Measurements from ENCODE around the gene GRB10. TPM values are rescaled to one million over a fixed set of nuclear protein-coding genes. Genes with fewer than 3 reads are reported as not detected.

The GRB10 gene
- total and polyA plus RNA-seq, 5 donors from 2014 or later, result 0.25 to 2.3 TPM; not detected in 3

DNA sequence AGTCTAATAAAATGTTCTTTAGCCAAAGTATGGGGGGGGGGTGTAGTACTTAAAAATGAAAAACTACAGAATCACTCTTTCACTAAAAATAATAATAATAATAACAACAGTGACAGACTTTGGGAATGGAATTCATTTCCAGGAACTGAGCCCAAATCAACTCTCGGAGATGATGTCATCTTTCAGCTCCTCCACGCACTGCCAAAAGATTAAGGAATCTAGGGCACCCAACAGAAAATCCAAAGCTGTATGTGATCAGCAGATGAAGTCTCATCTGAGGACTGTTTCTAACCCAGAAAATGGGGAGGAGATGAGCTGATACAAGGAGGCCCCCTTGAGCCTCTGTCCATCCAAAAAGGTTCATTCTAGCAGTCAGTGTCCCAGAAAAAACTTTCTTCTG, 54.5 kb downstream of the GRB10 start:
- H3K36me3 Mint-ChIP-seq, result no peaks in the 10 kb centered on the region
- DNase-seq (no peak), ATAC-seq (ENCODE audit: low read depth in 2 of 2) (no peak)
- no peak overlapping the region for H3K4me3 Mint-ChIP-seq
- Histone ChIP-seq H3K4me1 (ENCODE audit: control insufficient read depth, insufficient read depth, low read length, poor library complexity, severe bottlenecking) (no peaks in the 10 kb centered on the region), H3K36me3 (ENCODE audit: control insufficient read depth, insufficient read depth, low read length) (no peaks in the 10 kb centered on the region), H3K9me3 (ENCODE audit: control insufficient read depth in 2 of 2, low read length in 2 of 2) (no peaks in the 10 kb centered on the region), H3K4me3 (ENCODE audit: low read depth, low read length) (no peak overlapping the region), H3K27me3 (ENCODE audit: control insufficient read depth, insufficient read depth, low read length) (peaks cover 11% of the 10 kb centered on the region), H3K27ac (ENCODE audit: insufficient read depth, low read length, poor library complexity, severe bottlenecking) (no peak overlapping the region)
- no peaks in the 10 kb centered on the region for H3K9me3 Mint-ChIP-seq
- no peak overlapping the region for H3K27ac Mint-ChIP-seq
- H3K4me1 Mint-ChIP-seq, result peaks cover 0 to 6% (median 0%) of the 10 kb centered on the region in 4 donors
- H3K27me3 Mint-ChIP-seq, result peaks cover 22% of the 10 kb centered on the region

DNA sequence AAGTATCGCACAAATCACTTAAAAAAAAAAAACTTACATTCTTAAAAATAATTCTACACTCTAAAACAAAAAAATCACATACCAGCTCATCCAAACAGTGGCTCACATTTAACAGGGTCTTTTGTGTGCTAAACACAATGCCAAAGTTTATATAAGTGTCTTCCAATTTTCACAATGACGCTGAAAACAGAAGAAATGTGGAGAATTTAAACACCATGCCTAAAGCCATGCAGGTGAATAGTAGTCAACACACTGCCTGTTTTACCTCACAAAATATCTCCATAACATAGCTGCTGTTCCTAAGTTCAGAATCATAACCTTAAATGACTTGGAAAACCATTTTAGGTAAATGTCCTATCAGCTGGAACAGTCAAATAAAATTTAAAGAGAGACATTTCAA, 55.0 kb downstream of the GRB10 start:
- H3K27ac Mint-ChIP-seq, result no peak overlapping the region
- Histone ChIP-seq H3K27me3 (ENCODE audit: control insufficient read depth, insufficient read depth, low read length) (peaks cover 11% of the 10 kb centered on the region), H3K4me3 (ENCODE audit: low read depth, low read length) (no peak overlapping the region), H3K4me1 (ENCODE audit: control insufficient read depth, insufficient read depth, low read length, poor library complexity, severe bottlenecking) (no peaks in the 10 kb centered on the region), H3K27ac (ENCODE audit: insufficient read depth, low read length, poor library complexity, severe bottlenecking) (no peak overlapping the region), H3K9me3 (ENCODE audit: control insufficient read depth in 2 of 2, low read length in 2 of 2) (no peaks in the 10 kb centered on the region), H3K36me3 (ENCODE audit: control insufficient read depth, insufficient read depth, low read length) (no peaks in the 10 kb centered on the region)
- H3K9me3 Mint-ChIP-seq, result no peaks in the 10 kb centered on the region
- DNase-seq (no peak), ATAC-seq (ENCODE audit: low read depth in 2 of 2) (no peak)
- H3K4me3 Mint-ChIP-seq, result no peak overlapping the region
- no peaks in the 10 kb centered on the region for H3K36me3 Mint-ChIP-seq
- H3K27me3 Mint-ChIP-seq, result peaks cover 24% of the 10 kb centered on the region
- H3K4me1 Mint-ChIP-seq, result peaks cover 0 to 6% (median 0%) of the 10 kb centered on the region in 4 donors

DNA sequence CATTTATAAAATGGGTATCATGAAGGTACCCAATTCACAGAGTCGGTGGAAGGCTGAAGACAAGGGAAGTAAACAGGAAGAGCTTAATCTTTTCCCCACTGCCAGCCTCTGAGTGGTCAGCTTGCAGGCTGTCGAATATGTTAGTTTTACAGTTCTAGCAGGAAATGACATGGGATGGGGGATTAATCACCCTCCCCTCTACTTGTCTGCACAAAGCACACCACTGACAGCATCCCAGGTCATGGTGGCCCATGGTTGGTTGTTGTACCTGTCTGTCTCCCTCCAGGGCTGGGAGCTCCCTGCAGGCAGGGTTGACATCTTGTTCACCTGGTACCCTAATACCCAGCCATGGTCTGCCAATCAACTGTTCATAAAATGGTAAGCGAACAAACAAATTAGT, 55.6 kb downstream of the GRB10 start:
- ATAC-seq (ENCODE audit: low read depth in 2 of 2) (no peak), DNase-seq (no peak)
- Mint-ChIP-seq H3K9me3 (no peaks in the 10 kb centered on the region), H3K4me3 (no peak overlapping the region), H3K27me3 (peaks cover 19% of the 10 kb centered on the region), H3K27ac (no peak overlapping the region), H3K4me1 (peaks cover 0 to 6% (median 0%) of the 10 kb centered on the region in 4 donors), H3K36me3 (no peaks in the 10 kb centered on the region)
- H3K36me3 ChIP-seq (ENCODE audit: control insufficient read depth, insufficient read depth, low read length), result no peaks in the 10 kb centered on the region
- H3K9me3 ChIP-seq (ENCODE audit: control insufficient read depth in 2 of 2, low read length in 2 of 2), result no peaks in the 10 kb centered on the region
- H3K27ac ChIP-seq (ENCODE audit: insufficient read depth, low read length, poor library complexity, severe bottlenecking), result no peak overlapping the region
- peaks cover 11% of the 10 kb centered on the region for H3K27me3 ChIP-seq (ENCODE audit: control insufficient read depth, insufficient read depth, low read length)
- no peaks in the 10 kb centered on the region for H3K4me1 ChIP-seq (ENCODE audit: control insufficient read depth, insufficient read depth, low read length, poor library complexity, severe bottlenecking)
- H3K4me3 ChIP-seq (ENCODE audit: low read depth, low read length), result no peak overlapping the region

DNA sequence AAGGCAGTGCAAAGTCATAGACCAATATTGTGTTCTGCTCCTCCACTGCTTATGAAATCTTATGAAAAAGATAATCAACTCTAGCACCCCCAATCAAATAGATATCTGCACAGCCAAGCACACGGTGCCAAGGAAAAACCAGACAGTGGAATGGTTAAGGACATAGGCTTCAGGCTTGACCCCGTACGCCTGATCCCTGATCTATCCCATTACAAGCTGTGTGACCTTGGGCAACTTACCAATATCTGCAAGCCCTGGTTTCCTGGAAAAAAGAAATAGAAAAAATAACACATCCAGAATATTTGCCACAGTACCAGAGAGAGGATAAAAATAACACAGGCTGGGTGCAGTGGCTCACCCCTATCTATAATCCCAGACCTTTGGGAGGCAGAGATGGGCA, 56.9 kb downstream of the GRB10 start:
- H3K4me1 Mint-ChIP-seq, result peaks cover 0 to 6% (median 0%) of the 10 kb centered on the region in 4 donors
- Histone ChIP-seq H3K36me3 (ENCODE audit: control insufficient read depth, insufficient read depth, low read length) (no peaks in the 10 kb centered on the region), H3K4me1 (ENCODE audit: control insufficient read depth, insufficient read depth, low read length, poor library complexity, severe bottlenecking) (no peaks in the 10 kb centered on the region), H3K27ac (ENCODE audit: insufficient read depth, low read length, poor library complexity, severe bottlenecking) (no peak overlapping the region), H3K27me3 (ENCODE audit: control insufficient read depth, insufficient read depth, low read length) (peaks cover 11% of the 10 kb centered on the region), H3K4me3 (ENCODE audit: low read depth, low read length) (no peak overlapping the region), H3K9me3 (ENCODE audit: control insufficient read depth in 2 of 2, low read length in 2 of 2) (no peaks in the 10 kb centered on the region)
- H3K9me3 Mint-ChIP-seq, result no peaks in the 10 kb centered on the region
- DNase-seq (no peak), ATAC-seq (ENCODE audit: low read depth in 2 of 2) (no peak)
- H3K27me3 Mint-ChIP-seq, result peaks cover 24% of the 10 kb centered on the region
- H3K4me3 Mint-ChIP-seq, result no peak overlapping the region
- H3K27ac Mint-ChIP-seq, result no peak overlapping the region
- no peaks in the 10 kb centered on the region for H3K36me3 Mint-ChIP-seq

DNA sequence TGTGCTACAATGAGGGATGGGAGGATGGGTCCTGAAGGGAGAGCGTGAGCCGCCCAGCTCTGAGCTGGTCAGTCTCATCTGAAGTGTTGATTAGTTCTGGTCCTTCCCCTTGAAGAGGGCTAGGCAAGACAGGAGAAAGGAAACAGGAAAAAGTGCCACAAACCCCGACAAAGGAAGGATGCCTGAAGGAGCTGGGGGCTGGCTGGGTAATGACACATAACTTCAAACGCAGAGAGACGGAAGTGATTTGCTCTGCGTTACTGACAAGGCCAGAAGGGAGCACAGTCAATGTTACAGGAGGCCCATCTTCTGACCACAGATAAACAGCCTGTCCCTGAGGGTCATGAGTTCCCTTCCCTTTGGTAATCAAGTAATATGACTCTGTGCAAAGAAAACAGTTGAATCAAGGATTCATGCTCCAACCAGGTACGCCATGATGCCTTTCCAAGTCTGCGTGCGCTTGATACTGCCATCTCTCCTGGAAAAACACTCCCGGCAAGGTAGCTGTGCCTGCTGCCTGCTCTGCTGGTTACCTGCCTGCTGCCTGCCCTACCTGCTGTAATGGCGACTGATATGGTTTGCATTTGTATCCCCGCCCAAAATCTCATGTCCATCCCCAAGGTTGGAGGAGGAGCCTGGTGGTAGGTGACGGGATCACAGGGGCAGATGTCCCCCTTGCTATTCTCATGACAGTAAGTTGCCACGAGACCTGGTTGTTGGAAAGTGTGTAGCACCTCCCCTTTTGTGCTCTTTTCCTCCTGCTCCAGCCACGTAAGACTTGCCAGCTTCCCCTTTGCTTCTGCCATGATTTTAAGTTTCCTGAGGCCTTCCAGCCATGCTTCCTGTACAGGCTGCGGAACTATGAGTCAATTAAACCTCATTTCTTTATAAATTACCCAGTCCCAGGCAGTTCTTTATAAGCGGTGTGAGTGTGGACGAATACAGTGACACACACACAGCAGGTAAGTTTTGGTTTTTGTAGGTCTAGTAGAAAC, 57.9 kb downstream of the GRB10 start:
- H3K27ac Mint-ChIP-seq, result no peak overlapping the region
- DNase-seq, result no peak
- H3K9me3 ChIP-seq (ENCODE audit: control insufficient read depth in 2 of 2, low read length in 2 of 2), result no peaks in the 10 kb centered on the region
- H3K27me3 ChIP-seq (ENCODE audit: control insufficient read depth, insufficient read depth, low read length), result peaks cover 11% of the 10 kb centered on the region
- no peak overlapping the region for H3K27ac ChIP-seq (ENCODE audit: insufficient read depth, low read length, poor library complexity, severe bottlenecking)
- H3K4me3 ChIP-seq (ENCODE audit: low read depth, low read length), result no peak overlapping the region
- H3K4me3 Mint-ChIP-seq, result no peak overlapping the region
- H3K9me3 Mint-ChIP-seq, result no peaks in the 10 kb centered on the region
- H3K27me3 Mint-ChIP-seq, result peaks cover 24% of the 10 kb centered on the region
- no peaks in the 10 kb centered on the region for H3K4me1 ChIP-seq (ENCODE audit: control insufficient read depth, insufficient read depth, low read length, poor library complexity, severe bottlenecking)
- H3K36me3 ChIP-seq (ENCODE audit: control insufficient read depth, insufficient read depth, low read length), result no peaks in the 10 kb centered on the region
- H3K4me1 Mint-ChIP-seq, result peaks cover 0 to 6% (median 0%) of the 10 kb centered on the region in 4 donors
- no peak for ATAC-seq (ENCODE audit: low read depth in 2 of 2)
- H3K36me3 Mint-ChIP-seq, result no peaks in the 10 kb centered on the region

DNA sequence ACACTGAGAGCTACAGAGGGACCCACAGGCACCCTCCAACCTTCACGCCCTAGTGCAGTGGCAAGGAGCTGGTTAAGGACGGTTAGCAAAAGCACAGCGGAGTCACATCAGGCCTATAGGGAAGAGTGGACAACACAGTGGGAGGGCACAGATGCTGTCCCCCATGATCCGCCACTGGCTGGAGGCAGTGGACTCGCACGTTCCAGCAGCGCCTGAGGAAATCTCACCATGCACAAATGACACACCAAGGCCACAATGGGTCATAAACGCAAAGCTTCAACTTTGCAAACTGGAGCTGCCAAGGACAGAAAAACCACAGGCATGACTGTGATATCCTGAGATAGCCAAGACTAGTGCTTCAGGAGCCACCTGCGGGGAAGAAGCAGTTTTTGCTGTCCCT, 58.8 kb downstream of the GRB10 start:
- H3K4me1 ChIP-seq (ENCODE audit: control insufficient read depth, insufficient read depth, low read length, poor library complexity, severe bottlenecking), result no peaks in the 10 kb centered on the region
- ATAC-seq (ENCODE audit: low read depth in 2 of 2) (no peak), DNase-seq (no peak)
- no peaks in the 10 kb centered on the region for H3K9me3 ChIP-seq (ENCODE audit: control insufficient read depth in 2 of 2, low read length in 2 of 2)
- H3K27me3 Mint-ChIP-seq, result peaks cover 24% of the 10 kb centered on the region
- no peak overlapping the region for H3K4me3 ChIP-seq (ENCODE audit: low read depth, low read length)
- H3K9me3 Mint-ChIP-seq, result no peaks in the 10 kb centered on the region
- H3K36me3 Mint-ChIP-seq, result no peaks in the 10 kb centered on the region
- peaks cover 0 to 6% (median 0%) of the 10 kb centered on the region in 4 donors for H3K4me1 Mint-ChIP-seq
- no peak overlapping the region for H3K27ac Mint-ChIP-seq
- no peak overlapping the region for H3K4me3 Mint-ChIP-seq
- H3K27me3 ChIP-seq (ENCODE audit: control insufficient read depth, insufficient read depth, low read length), result peaks cover 9% of the 10 kb centered on the region
- no peak overlapping the region for H3K27ac ChIP-seq (ENCODE audit: insufficient read depth, low read length, poor library complexity, severe bottlenecking)
- H3K36me3 ChIP-seq (ENCODE audit: control insufficient read depth, insufficient read depth, low read length), result no peaks in the 10 kb centered on the region

DNA sequence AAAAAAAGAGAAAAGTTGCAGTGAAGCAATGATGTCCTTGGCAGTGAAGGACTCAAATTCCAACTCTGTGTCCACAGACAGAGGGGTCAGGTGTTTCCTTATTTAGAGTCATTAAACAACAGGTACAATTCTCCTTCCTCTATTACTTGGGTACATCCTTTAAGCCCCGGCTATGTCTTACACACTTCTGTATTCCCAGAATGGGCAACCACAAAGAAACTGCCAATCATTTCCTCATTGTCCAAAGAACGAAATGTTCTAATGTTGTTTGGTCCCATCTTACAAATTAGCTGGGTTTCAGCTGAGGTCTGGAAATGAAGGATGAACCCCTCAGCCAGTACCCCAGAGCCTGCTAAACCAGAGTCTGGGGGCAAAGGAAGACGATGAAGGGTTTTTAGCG, 59.5 kb downstream of the GRB10 start:
- no peak for DNase-seq
- no peak overlapping the region for H3K27ac ChIP-seq (ENCODE audit: insufficient read depth, low read length, poor library complexity, severe bottlenecking)
- no peak for ATAC-seq (ENCODE audit: low read depth in 2 of 2)
- no peaks in the 10 kb centered on the region for H3K36me3 ChIP-seq (ENCODE audit: control insufficient read depth, insufficient read depth, low read length)
- H3K27ac Mint-ChIP-seq, result no peak overlapping the region
- H3K27me3 Mint-ChIP-seq, result peaks cover 28% of the 10 kb centered on the region
- H3K4me3 ChIP-seq (ENCODE audit: low read depth, low read length), result no peak overlapping the region
- no peaks in the 10 kb centered on the region for H3K9me3 Mint-ChIP-seq
- H3K36me3 Mint-ChIP-seq, result no peaks in the 10 kb centered on the region
- H3K27me3 ChIP-seq (ENCODE audit: control insufficient read depth, insufficient read depth, low read length), result peaks cover 8% of the 10 kb centered on the region
- no peaks in the 10 kb centered on the region for H3K9me3 ChIP-seq (ENCODE audit: control insufficient read depth in 2 of 2, low read length in 2 of 2)
- H3K4me1 Mint-ChIP-seq, result peaks cover 0 to 6% (median 0%) of the 10 kb centered on the region in 4 donors
- H3K4me1 ChIP-seq (ENCODE audit: control insufficient read depth, insufficient read depth, low read length, poor library complexity, severe bottlenecking), result no peaks in the 10 kb centered on the region
- H3K4me3 Mint-ChIP-seq, result no peak overlapping the region
